C4-2B (cell line): ENCODE measurements around the gene RGS10.

Experiments used
- CTCF ChIP-seq: fragments of 450-650 bp; conservative IDR thresholded peaks from 2 replicates; pipeline ENCODE4 v1.5.1; 2017; ENCODE audit warnings: mild to moderate bottlenecking
- ZFX ChIP-seq: fragments of 450-650 bp; IDR thresholded peaks from 2 replicates; pipeline ENCODE4 v1.6.1; 2017

- TF ChIP-seq CTCF (no peak), ZFX (no peak)
Observed at GRCh38 chr10:119539359-119539825, 3.1 kb downstream of the RGS10 start.
